Measurements from ENCODE around the gene TBK1.

TBK1 gene

GRCh38 chr12:64452559-64453329, 824 bp downstream of the TBK1 start:
- no peak for DNase-seq

- no peak for DNase-seq
Measured at GRCh38 chr12:64455506-64455905, 3.6 kb downstream of the TBK1 start.

- no peak for DNase-seq
Measured at GRCh38 chr12:64456119-64456518, 4.2 kb downstream of the TBK1 start.

DNA sequence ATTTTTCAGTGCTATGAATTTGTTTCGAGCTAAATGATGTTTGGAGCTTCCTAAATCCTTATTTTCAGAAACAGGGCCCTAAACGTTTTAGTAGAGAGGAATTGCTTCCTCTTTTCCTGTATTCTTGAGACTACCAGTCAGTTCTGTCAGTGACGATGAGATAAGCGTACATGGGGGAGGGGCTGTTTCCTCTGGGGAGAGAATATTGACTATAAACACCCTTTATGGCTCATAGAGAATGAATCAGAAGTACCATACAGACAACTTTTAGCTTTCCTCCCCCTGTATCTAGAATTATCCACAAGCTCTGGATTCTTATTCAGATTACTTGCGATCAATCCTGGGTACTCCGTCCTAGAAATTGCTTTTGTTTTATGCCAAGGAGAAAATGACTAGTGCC, 5.1 kb downstream of the TBK1 start:
- DNase-seq = peak; percentile 28

DNA sequence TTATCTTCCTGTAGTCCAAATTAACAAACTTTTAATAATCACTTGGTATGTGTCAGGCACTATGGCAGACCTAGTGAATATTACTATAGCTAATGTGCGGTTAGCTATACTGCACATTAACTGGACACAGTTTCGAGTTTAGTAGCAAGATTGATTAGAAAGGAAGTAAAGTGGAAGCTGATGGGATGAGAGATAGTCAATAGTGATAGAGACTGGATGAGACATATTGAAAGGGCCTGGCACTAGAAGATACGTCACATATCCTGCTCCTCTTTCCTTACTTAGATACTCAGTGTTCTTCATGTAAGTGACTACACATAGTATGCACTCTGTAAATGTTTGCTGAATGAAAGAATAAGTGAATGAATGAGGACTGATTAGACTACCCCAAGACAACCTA, 5.5 kb downstream of the TBK1 start:
- no peak for DNase-seq

DNA sequence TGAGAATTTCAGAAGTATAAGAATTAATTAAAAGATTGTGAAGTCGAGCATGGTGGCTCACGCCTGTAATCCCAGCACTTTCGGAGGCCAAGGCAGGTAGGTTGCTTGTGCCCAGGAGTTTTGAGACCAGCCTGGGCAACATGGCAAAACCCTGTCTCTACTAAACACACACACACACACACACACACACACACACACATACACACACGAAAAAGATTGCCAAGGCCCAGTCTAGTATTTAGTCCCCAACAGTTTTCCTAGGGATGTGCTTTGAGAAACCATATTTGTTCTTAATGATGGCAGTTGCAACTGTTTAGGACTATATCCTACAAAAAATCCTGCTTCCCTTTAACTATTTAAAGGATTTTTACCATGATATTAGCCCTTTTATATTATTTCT, 6.0 kb downstream of the TBK1 start:
- no peak for DNase-seq

GRCh38 chr12:64459394-64459891, 7.5 kb downstream of the TBK1 start:
- no peak for DNase-seq

DNA sequence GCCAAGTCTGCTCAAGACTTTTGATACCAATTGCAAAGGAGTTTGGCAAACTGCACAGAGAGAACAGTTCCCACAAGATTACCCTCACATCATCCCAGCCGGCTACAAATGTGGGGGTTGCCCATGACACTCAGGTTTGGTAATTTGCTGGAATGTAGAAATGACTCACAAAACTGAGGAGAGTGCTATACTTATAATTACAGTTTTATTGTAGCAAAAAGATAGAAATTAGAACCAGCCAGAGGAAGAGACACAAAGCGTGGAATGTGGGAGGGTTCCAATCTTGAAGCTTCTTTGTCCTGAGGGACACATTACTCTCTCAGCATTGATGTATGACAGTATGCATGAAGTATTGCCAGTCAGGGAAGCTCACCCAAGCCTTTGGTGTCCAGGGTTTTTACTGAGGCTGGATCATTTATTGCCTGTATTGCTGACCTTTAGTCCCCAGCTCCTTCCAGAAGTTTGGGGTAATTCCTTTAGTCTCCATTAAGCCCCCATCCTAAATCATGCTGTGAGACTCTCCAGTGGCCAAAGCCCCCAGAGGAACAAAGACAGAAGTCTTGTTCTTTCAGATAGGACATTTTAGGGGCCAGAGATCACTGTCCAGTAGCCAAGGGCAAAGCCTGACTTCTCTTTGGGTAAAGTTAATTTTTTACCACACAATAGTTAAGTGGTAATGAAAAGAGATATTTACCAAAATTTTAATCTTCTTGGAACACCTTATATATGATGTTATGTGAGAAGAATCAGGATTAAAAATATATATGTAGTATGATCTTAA, 9.9 kb downstream of the TBK1 start:
- DNase-seq = no peak

DNA sequence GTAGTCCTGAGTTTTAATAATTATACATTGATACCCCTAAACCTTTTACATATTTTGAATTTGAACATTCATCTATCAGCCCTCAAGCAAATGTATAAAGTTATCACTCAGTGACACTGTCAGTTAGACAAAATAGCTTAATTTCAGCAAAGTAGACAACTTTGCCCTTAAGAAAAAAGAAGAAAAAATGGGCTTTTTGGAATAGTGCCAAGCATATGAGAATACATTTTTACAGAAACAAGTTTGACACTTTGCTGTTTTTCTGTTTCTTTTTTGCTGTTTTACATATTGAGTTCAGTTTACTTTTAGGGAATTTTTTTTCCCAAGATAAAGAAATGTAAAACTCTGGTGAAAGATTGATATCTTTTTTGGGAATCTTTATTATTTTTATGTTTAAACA, 14.3 kb downstream of the TBK1 start:
- DNase-seq = no peak

DNA sequence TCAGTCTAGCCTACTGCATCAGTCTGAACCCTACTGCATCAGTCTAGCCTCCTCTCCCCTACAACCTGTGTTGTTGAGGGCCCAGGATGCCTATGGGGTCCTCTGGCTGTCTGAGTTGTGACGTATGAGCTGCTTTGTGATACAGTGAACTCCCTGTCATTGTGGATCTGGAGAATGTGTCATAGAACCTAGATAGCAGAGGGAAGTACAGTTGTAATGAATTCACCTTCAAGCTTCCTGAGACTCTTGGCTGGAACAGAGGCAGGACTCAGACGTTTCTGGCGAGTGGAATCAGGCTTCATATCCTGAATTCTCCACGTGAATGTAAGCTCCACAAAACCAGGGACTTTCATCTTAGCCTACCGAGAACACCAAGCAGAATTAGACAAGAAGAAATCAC, 17.0 kb downstream of the TBK1 start:
- no peak for DNase-seq

DNA sequence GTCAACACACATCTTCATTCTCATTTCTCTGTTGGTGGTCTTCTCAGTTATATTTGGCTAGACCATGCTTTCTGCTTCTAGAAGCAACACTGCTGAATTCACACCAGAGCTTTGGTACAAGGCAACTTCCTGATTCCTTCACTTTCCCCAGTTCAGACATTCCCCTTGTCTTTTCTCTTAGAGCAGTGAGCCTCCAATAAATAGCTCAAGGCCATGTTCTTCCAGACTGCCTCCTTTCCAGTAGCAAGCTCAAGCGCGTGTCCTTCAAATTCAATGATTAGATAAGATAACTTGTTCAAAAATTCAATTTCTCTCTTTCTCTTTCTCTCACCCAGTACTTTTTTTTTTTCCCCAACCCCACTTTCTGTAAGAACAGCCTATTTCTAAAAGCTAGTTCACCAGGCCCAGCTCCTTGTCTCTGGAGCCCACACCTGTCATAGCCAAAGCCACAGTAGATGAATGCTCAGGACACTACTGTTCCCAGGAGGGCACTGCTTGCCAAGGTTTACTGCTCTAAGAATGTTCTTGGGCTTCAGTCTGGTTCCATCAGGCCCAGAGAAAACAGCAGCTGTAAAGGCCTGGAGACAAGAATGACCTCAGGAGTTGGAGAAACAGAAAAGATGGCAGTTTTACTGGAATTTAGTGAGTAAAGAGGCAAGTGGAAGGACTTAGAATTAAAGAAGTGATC, 17.7 kb downstream of the TBK1 start:
- DNase-seq = no peak

DNA sequence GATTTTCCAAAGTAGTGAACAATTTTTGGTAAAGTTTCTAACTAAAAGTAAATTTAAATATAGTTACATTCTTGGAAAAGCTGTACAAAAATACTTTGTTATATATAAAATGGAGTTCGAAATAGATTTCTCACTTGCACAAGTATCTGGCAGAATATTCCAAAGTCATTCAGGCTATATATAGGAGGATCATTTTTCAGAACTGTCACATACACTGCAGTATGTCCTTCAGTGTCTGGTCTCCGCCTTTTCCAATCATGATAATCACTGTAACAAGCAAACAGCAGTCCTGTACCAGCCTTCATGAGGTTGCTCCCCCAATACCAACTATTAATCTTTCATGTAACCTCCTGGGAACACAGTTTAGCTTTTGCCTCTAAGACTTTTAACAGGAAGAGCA, 18.6 kb downstream of the TBK1 start:
- no peak for DNase-seq

DNA sequence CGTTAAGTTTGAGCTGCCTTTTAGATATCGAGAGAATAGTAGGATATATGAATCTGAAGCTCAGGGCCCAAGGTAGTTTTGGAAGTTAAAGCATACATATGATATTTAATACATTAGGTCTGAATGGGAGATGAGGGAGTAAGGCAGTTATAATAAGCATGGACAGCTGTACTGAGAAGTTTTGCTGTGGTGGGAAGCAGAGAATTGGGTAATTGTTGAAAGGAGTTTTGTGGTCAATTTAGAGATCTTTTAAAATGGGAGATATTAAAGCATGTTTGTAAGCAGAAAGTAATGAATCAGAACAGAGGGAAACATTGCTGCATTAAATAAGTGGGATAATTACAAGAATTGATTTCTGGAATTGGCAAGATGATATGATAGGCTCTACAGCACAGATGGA, 21.3 kb downstream of the TBK1 start:
- no peak for DNase-seq

GRCh38 chr12:64475518-64475917, 23.6 kb downstream of the TBK1 start:
- no peak for DNase-seq

DNA sequence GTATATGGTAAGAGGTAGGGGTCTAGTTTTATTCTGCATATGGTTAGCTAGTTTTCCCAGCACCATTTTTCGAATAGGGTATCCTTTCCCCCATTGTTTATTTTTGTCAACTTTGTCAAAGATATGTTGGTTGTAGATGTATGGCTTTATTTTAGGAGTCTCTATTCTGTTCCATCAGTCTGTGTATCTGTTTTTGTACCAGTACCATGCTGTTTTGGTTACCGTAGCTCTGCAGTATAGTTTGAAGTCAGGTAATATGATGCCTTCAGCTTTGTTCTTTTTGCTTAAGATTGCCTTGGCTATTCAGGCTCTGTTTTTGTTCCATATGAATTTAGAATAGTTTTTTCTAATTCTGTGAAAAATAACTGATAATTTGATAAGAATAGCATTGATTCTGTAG, 24.9 kb downstream of the TBK1 start:
- no peak for DNase-seq

- DNase-seq = no peak
Measured at GRCh38 chr12:64478661-64479060, 26.7 kb downstream of the TBK1 start.

GRCh38 chr12:64480148-64480547, 28.2 kb downstream of the TBK1 start:
- DNase-seq = no peak

DNA sequence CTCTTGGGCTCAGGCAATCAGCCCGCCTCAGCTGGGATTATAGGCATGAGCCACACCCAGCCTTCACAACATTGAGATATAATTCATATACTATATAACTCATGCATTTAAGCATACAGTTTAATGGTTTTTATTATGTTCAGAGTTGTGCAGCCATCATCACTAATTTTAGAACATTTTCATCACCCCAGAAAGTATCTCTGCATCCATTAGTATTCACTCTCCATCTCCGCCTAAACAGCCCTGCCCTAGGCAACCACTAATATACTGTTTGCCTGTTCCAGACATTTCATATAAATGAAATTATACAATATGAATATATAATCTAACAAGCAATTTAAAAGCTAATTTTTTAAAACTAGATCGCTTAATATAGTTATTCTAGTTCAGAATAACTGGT, 34.7 kb downstream of the TBK1 start:
- no peak for DNase-seq

GRCh38 chr12:64491718-64492117, 39.8 kb downstream of the TBK1 start:
- no peak for DNase-seq

DNA sequence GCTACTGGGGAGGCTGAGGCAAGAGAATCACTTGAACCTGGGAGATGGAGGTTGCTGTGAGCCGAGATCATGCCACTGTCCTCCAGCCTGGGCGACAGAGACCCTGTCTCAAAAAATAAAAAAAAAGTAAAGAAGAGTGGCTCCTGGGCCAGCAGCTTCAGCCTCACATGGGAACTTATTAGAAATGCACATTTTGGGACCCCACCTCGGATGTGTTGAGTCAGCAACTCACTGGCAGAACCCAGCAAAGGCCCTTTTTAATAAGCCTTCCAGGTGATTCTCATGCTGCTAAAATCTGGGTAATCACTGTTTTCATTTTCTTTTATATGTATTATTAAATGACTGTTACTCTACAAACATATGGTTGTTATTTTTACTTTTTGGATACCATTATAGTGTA, 41.6 kb downstream of the TBK1 start:
- DNase-seq = no peak

DNA sequence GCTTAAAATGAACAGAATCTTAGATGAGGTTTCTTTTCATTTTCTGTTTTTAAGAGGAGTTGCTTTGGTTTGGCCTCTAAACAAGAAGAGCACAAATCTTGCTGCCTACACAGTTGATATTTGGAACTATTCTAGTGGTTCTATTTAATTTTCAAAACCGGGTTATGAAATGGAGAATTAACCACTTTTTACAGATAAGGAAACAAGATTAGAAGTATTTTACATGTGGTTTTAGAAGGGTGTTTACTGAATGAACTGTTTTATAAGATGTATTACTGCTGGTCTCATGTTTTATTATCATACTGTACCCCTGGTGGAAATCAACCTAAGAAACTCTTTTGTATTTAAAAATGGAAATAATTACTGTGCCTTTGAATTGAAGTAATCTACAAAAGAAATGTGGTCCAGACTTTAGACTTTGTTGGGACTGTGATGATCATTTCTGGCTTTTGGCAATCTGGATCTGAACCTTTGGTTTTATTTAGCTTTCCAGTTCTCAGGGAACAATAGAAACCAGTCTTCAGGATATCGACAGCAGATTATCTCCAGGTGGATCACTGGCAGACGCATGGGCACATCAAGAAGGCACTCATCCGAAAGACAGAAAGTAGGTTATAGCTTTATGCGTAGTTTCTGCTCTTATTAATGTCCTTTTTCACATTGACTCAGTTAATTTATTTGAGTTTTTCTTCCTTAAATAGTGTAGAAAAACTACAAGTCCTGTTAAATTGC, 43.2 kb downstream of the TBK1 start:
- DNase-seq = no peak

GRCh38 chr12:64496839-64497400, 45.0 kb downstream of the TBK1 start:
- DNase-seq = no peak

- no peak for DNase-seq
Measured at GRCh38 chr12:64497484-64497883, 45.6 kb downstream of the TBK1 start.

Measured in activated CD4-positive, alpha-beta T cell treated with anti-CD3 and anti-CD28 coated beads, Interleukin-2, amount 50 U/mL, for 1 hour (primary cell).